CD4-positive, alpha-beta T cell (primary cell): ENCODE measurements around the gene SMCR8. TPM values are rescaled to one million over a fixed set of nuclear protein-coding genes. Genes with fewer than 3 reads are reported as not detected.
"Not testable (repeated sequence)": the region's sequence is repeated elsewhere in the genome, so short reads cannot be mapped to it uniquely, and the experiment has no call there.

Experiments used
- ATAC-seq: fragments of 200-7000 bp; cut with Tn5 transposase; one replicate; pipeline ENCODE4 v1.10.0; 2022; ENCODE audit warnings: mild to moderate bottlenecking; ENCODE audit not compliant: poor library complexity
- CTCF ChIA-PET: fragments of 350-600 bp; sonication (Branson Sonifier 250); formaldehyde crosslinking; loops from one replicate; lab custom pipeline; 2021; ENCODE audit warnings: antibody characterized with exemption, inconsistent platforms; lab: Charles Lee
- POLR2A ChIA-PET: fragments of 350-600 bp; sonication (Branson Sonifier 250); formaldehyde crosslinking; loops from one replicate; lab custom pipeline; 2021; ENCODE audit warnings: antibody characterized with exemption, inconsistent platforms; lab: Charles Lee
- DNase-seq, 14 experiments: peaks; one replicate each; pipeline ENCODE4 v3.0.0-alpha.2; 2013 to 2020; ENCODE audit warnings: mixed read lengths in 2 of 14
- H3K27ac ChIP-seq, 2 donors: one replicate each; pipeline versions ENCODE4 v1.5.1 to v1.7.0; 2013; ENCODE audit warnings: low read length in 2 of 2, low read depth in 1 of 2, mild to moderate bottlenecking in 1 of 2
- H3K27me3 ChIP-seq, 2 experiments: 1 replicate in 1 of 2; 2 replicates in 1 of 2; pipeline versions ENCODE4 v1.6.1 to v1.7.0; 2013; ENCODE audit warnings: low read length in 2 of 2, control low read depth in 1 of 2, mild to moderate bottlenecking in 1 of 2, moderate library complexity in 1 of 2; ENCODE audit not compliant: insufficient read depth in 2 of 2, control insufficient read depth in 1 of 2
- H3K36me3 ChIP-seq: one replicate; pipeline ENCODE4 v1.6.1; 2013; ENCODE audit warnings: low read length, control low read depth; ENCODE audit not compliant: insufficient read depth
- H3K4me1 ChIP-seq: one replicate; pipeline ENCODE4 v1.6.1; 2013; ENCODE audit warnings: low read length, control low read depth; ENCODE audit not compliant: insufficient read depth
- H3K4me3 ChIP-seq: one replicate; pipeline ENCODE4 v1.5.1; 2013; ENCODE audit warnings: mild to moderate bottlenecking, low read length, moderate library complexity
- H3K9me3 ChIP-seq, 2 experiments: 1 replicate in 1 of 2; 2 replicates in 1 of 2; pipeline versions ENCODE4 v1.6.1 to v1.7.0; 2013; ENCODE audit warnings: low read length in 2 of 2, mild to moderate bottlenecking in 2 of 2, control low read depth in 1 of 2, moderate library complexity in 1 of 2; ENCODE audit not compliant: control insufficient read depth in 1 of 2, insufficient read depth in 1 of 2
- H3K27ac Mint-ChIP-seq: one replicate; pipeline ENCODE4 v1.8.0; 2020; ENCODE audit warnings: mixed read lengths
- H3K27me3 Mint-ChIP-seq: one replicate; pipeline ENCODE4 v1.8.0; 2021; ENCODE audit warnings: mixed read lengths
- H3K36me3 Mint-ChIP-seq: one replicate; pipeline ENCODE4 v1.8.0; 2021; ENCODE audit warnings: low read depth, mixed read lengths
- H3K4me1 Mint-ChIP-seq: one replicate; pipeline ENCODE4 v1.8.0; 2021; ENCODE audit warnings: low read depth, mixed read lengths
- H3K4me3 Mint-ChIP-seq: one replicate; pipeline ENCODE4 v1.8.0; 2020; ENCODE audit warnings: mild to moderate bottlenecking, mixed read lengths
- H3K9me3 Mint-ChIP-seq: one replicate; pipeline ENCODE4 v1.8.0; 2020; ENCODE audit warnings: mixed read lengths
- CTCF ChIP-seq: fragments of 200-600 bp; IDR thresholded peaks from one replicate; pipeline ENCODE4 v1.8.0; 2022; ENCODE audit warnings: antibody characterized with exemption, mild to moderate bottlenecking
- intact Hi-C, 2 experiments: fragments of 100-400 bp; cut with DNase I in 1 of 2; cut with micrococcal nuclease in 1 of 2; formaldehyde crosslinking; loops; one replicate each; pipeline versions ENCODE4 v1.15.1 to v1.9.0; 2023 to 2025; cut with DNase I, micrococcal nuclease
- total RNA-seq, 174 experiments: library from RNA in 2 of 174; stranded (reverse) in 2 of 174; gene quantifications; one replicate each; pipeline ENCODE4 v1.2.3 and lab custom pipeline; 2021 to 2026

Gene SMCR8
- total RNA-seq, 2 experiments from 2014 or later: 52.2 to 54.5 TPM

GRCh38 chr17:18281788-18282187, 33.3 kb upstream of the SMCR8 start:
- TF ChIP-seq CTCF: no peak
- H3K4me1 Mint-ChIP-seq: no peaks in the 10 kb centered on the region
- Histone ChIP-seq H3K9me3 (no peaks in the 10 kb centered on the region), H3K4me1 (no peaks in the 10 kb centered on the region), H3K4me3 (no peak overlapping the region), H3K27ac (no peak overlapping the region), H3K27me3 (no peaks in the 10 kb centered on the region), H3K36me3 (peaks cover 78% of the 10 kb centered on the region)
- H3K36me3 Mint-ChIP-seq: peaks cover 79% of the 10 kb centered on the region
- DNase-seq (no peak), ATAC-seq (no peak)
- H3K4me3 Mint-ChIP-seq: no peak overlapping the region
- intact Hi-C loops: no loop called here
- ChIA-PET CTCF (no interaction called here), POLR2A (no interaction called here)
- H3K27ac Mint-ChIP-seq: no peak overlapping the region
- no peaks in the 10 kb centered on the region for H3K9me3 Mint-ChIP-seq
- no peaks in the 10 kb centered on the region for H3K27me3 Mint-ChIP-seq

GRCh38 chr17:18285296-18285695, 29.8 kb upstream of the SMCR8 start:
- no peak for TF ChIP-seq CTCF
- POLR2A ChIA-PET: no interaction called here
- no peaks in the 10 kb centered on the region for H3K4me1 Mint-ChIP-seq
- intact Hi-C loops: no loop called here
- Histone ChIP-seq H3K27ac (no peak overlapping the region), H3K9me3 (no peaks in the 10 kb centered on the region), H3K36me3 (peaks cover 76% of the 10 kb centered on the region), H3K4me1 (no peaks in the 10 kb centered on the region), H3K4me3 (no peak overlapping the region), H3K27me3 (no peaks in the 10 kb centered on the region)
- DNase-seq: no peak
- CTCF ChIA-PET: no interaction called here
- H3K36me3 Mint-ChIP-seq: peaks cover 87% of the 10 kb centered on the region
- H3K9me3 Mint-ChIP-seq: no peaks in the 10 kb centered on the region
- H3K4me3 Mint-ChIP-seq: no peak overlapping the region
- H3K27ac Mint-ChIP-seq: no peak overlapping the region
- no peak for ATAC-seq
- no peaks in the 10 kb centered on the region for H3K27me3 Mint-ChIP-seq

GRCh38 chr17:18291718-18292540, 23.2 kb upstream of the SMCR8 start:
- H3K4me3 Mint-ChIP-seq: no peak overlapping the region
- H3K36me3 Mint-ChIP-seq: peaks cover 82% of the 10 kb centered on the region
- H3K27me3 Mint-ChIP-seq: no peaks in the 10 kb centered on the region
- ChIA-PET POLR2A (no interaction called here), CTCF (no interaction called here)
- no peaks in the 10 kb centered on the region for H3K9me3 Mint-ChIP-seq
- Histone ChIP-seq H3K4me3 (no peak overlapping the region), H3K9me3 (no peaks in the 10 kb centered on the region), H3K4me1 (no peaks in the 10 kb centered on the region), H3K36me3 (peaks cover 57% of the 10 kb centered on the region), H3K27ac (no peak overlapping the region), H3K27me3 (no peaks in the 10 kb centered on the region)
- intact Hi-C loops: no loop called here
- no peak for TF ChIP-seq CTCF
- ATAC-seq (no peak), DNase-seq (no peak)
- H3K27ac Mint-ChIP-seq: no peak overlapping the region
- no peaks in the 10 kb centered on the region for H3K4me1 Mint-ChIP-seq

- H3K27me3 ChIP-seq, H3K4me3 ChIP-seq, H3K27ac ChIP-seq, H3K27ac Mint-ChIP-seq, H3K4me1 ChIP-seq, H3K4me3 Mint-ChIP-seq, CTCF ChIA-PET, intact Hi-C loops, H3K9me3 Mint-ChIP-seq, POLR2A ChIA-PET, ATAC-seq, H3K4me1 Mint-ChIP-seq, DNase-seq, H3K27me3 Mint-ChIP-seq, H3K9me3 ChIP-seq: not testable (repeated sequence)
- H3K36me3 Mint-ChIP-seq: peaks cover 70% of the 10 kb centered on the region
- H3K36me3 ChIP-seq: peaks cover 49% of the 10 kb centered on the region
Measured at GRCh38 chr17:18298061-18298460, 17.0 kb upstream of the SMCR8 start.
